Duodenal mucosa (tissue), 2 donors: Measurements from ENCODE around the gene UQCRC1.

ENCODE experiments used
- H3K27ac ChIP-seq: one replicate; pipeline ENCODE4 v1.7.0; 2013; ENCODE audit warnings: low read depth, low read length
- H3K27me3 ChIP-seq, 2 donors: one replicate each; pipeline ENCODE4 v1.7.0; 2013; ENCODE audit warnings: low read length in 2 of 2, control low read depth in 1 of 2; ENCODE audit not compliant: insufficient read depth in 2 of 2, control insufficient read depth in 1 of 2
- H3K36me3 ChIP-seq, 2 donors: one replicate each; pipeline ENCODE4 v1.7.0; 2013; ENCODE audit warnings: low read length in 2 of 2, control low read depth in 1 of 2; ENCODE audit not compliant: insufficient read depth in 2 of 2, control insufficient read depth in 1 of 2
- H3K4me1 ChIP-seq, 2 donors: one replicate each; pipeline ENCODE4 v1.7.0; 2013; ENCODE audit warnings: low read length in 2 of 2, control low read depth in 1 of 2; ENCODE audit not compliant: insufficient read depth in 2 of 2, control insufficient read depth in 1 of 2
- H3K4me3 ChIP-seq, 2 donors: one replicate each; pipeline ENCODE4 v1.7.0; 2013; ENCODE audit warnings: low read length in 2 of 2, low read depth in 1 of 2
- H3K9ac ChIP-seq, 2 donors: one replicate each; pipeline ENCODE4 v1.7.0; 2013; ENCODE audit warnings: low read length in 2 of 2, low read depth in 1 of 2
- H3K9me3 ChIP-seq, 2 donors: one replicate each; pipeline ENCODE4 v1.7.0; 2013; ENCODE audit warnings: low read length in 2 of 2, control low read depth in 1 of 2; ENCODE audit not compliant: control insufficient read depth in 1 of 2

The UQCRC1 gene

GRCh38 chr3:48599509-48600285 lies 9.7 kb downstream of the UQCRC1 start:
- H3K9me3 ChIP-seq: no peaks in the 10 kb centered on the region
- peak overlapping the region in 1 of 2 donors; percentile 10 for H3K9ac ChIP-seq
- H3K36me3 ChIP-seq: peaks cover 51 to 72% of the 10 kb centered on the region in 2 donors
- H3K4me1 ChIP-seq: peaks cover 0 to 31% of the 10 kb centered on the region in 2 donors
- H3K27ac ChIP-seq: no peak overlapping the region
- no peak overlapping the region for H3K4me3 ChIP-seq
- H3K27me3 ChIP-seq: peaks cover 0 to 4% of the 10 kb centered on the region in 2 donors

- peaks cover 0 to 5% of the 10 kb centered on the region in 2 donors for H3K27me3 ChIP-seq
- peak overlapping the region; percentile 23 for H3K27ac ChIP-seq
- peaks cover 45 to 66% of the 10 kb centered on the region in 2 donors for H3K36me3 ChIP-seq
- no peaks in the 10 kb centered on the region for H3K9me3 ChIP-seq
- peak overlapping the region in 1 of 2 donors; percentile 10 for H3K9ac ChIP-seq
- peaks cover 0 to 35% of the 10 kb centered on the region in 2 donors for H3K4me1 ChIP-seq
- H3K4me3 ChIP-seq: no peak overlapping the region
These were observed 10.4 kb downstream of the UQCRC1 start for GRCh38 chr3:48599077-48599501.

DNA sequence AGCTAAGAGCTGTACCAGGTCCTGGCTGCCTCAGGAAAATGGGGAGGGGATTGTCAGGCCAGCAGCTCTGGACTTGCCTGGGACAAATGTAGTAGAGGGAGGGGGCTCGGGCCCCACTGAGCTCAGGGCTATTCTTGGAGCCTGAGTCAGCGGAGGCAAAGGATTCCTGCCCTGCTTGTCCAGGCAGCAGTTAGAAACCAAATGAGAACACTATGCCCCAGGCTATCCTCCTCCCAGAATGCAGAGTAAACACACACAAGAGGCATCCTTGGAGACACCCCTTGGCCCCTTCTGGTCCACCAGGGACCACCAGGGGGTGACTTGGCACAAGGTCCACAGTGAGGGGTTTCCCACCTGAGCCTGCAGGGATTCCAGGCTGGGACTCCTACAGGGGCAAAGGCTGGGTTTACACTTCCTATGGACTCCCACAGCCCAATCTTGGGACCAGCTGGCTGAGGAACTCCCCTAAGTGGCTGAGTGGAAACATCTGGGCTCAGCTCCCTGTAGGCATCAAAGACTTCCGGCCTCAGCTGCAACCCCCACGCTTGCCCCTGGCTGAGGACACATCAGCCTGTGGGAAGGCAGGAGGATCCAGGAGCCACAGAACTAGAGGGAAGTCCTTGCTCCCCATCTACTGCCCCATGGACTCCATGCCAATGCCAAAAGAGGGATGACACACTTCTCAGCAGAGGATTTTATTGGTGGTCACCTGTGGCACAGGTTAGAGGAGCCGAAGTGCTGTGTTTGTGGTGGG lies 10.9 kb downstream of the UQCRC1 start:
- peaks cover 0 to 5% of the 10 kb centered on the region in 2 donors for H3K27me3 ChIP-seq
- no peaks in the 10 kb centered on the region for H3K9me3 ChIP-seq
- no peak overlapping the region for H3K9ac ChIP-seq
- no peak overlapping the region for H3K4me3 ChIP-seq
- peaks cover 0 to 35% of the 10 kb centered on the region in 2 donors for H3K4me1 ChIP-seq
- H3K27ac ChIP-seq: peak overlapping the region; percentile 70
- peaks cover 39 to 60% of the 10 kb centered on the region in 2 donors for H3K36me3 ChIP-seq

- Histone ChIP-seq H3K4me3 (no peak overlapping the region), H3K9ac (no peak overlapping the region), H3K4me1 (peaks cover 0 to 35% of the 10 kb centered on the region in 2 donors), H3K9me3 (no peaks in the 10 kb centered on the region), H3K36me3 (peaks cover 31 to 49% of the 10 kb centered on the region in 2 donors), H3K27ac (peak overlapping the region; percentile 24), H3K27me3 (peaks cover 3 to 5% of the 10 kb centered on the region in 2 donors)
These were observed 12.0 kb downstream of the UQCRC1 start for GRCh38 chr3:48597408-48597800.

DNA sequence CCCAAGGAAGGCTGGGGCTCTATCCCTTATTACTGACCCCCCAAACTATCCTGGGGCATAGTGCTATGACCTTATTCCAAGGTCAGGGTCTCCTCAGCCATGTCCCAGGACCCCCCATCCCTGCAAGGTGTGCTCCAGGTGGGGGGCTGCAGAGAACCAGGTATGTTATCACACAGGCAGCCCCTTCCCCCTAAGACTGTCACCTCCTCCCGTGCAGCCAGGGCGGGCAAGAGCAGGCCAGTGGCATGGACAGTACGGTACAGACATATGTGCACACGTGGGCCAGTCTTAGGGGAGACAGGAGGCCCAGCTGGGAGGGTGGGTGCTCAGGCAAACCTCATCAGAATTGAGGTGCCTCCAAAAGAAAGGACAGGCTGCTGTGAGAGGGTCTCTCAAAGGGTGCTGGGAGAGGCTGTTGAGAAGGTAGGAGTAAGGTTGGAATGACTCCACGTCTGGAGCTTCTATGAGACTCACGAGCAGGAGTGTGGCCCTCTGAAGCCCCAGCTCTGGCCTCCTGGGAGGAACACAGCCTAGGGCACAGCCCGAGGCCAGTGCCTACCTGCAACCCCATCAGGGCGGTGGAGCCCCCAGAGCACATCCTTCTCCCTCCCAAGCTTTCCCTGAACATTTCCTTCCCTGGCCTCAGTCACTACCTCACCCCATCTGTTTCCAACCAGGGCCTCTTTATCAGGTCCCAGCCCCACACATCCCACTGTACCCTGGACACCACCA lies 12.6 kb downstream of the UQCRC1 start:
- H3K9me3 ChIP-seq: no peaks in the 10 kb centered on the region
- H3K4me3 ChIP-seq: no peak overlapping the region
- peaks cover 0 to 35% of the 10 kb centered on the region in 2 donors for H3K4me1 ChIP-seq
- no peak overlapping the region for H3K27ac ChIP-seq
- H3K36me3 ChIP-seq: peaks cover 28 to 44% of the 10 kb centered on the region in 2 donors
- no peak overlapping the region for H3K9ac ChIP-seq
- peaks cover 3 to 5% of the 10 kb centered on the region in 2 donors for H3K27me3 ChIP-seq

DNA sequence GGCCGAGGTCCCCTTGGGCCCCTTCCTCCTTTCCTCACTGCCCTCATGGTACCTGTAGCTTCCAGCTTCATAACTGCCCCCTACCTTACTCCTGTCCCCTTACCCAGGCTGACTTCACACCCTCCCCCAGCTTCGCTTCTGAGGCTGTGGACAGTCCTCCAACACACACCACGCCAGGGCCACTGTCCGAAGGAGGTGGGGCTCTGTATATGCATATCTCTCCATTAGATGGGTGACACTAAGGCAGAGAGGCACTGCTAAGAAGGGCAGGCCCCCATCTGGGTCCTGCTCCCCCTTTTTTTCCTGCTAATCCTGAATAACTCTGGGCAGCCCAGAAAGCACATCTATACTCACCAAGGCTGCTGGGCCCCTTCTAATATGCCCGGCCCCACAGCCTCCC lies 13.3 kb downstream of the UQCRC1 start:
- Histone ChIP-seq H3K27ac (no peak overlapping the region), H3K9ac (no peak overlapping the region), H3K27me3 (peaks cover 3 to 5% of the 10 kb centered on the region in 2 donors), H3K9me3 (no peaks in the 10 kb centered on the region), H3K4me1 (peaks cover 0 to 35% of the 10 kb centered on the region in 2 donors), H3K4me3 (no peak overlapping the region), H3K36me3 (peaks cover 21 to 37% of the 10 kb centered on the region in 2 donors)

GRCh38 chr3:48595526-48596121 lies 13.8 kb downstream of the UQCRC1 start:
- Histone ChIP-seq H3K4me3 (no peak overlapping the region), H3K27ac (no peak overlapping the region), H3K9ac (no peak overlapping the region), H3K36me3 (peaks cover 15 to 32% of the 10 kb centered on the region in 2 donors), H3K9me3 (no peaks in the 10 kb centered on the region), H3K4me1 (peaks cover 0 to 35% of the 10 kb centered on the region in 2 donors), H3K27me3 (peaks cover 3 to 5% of the 10 kb centered on the region in 2 donors)

DNA sequence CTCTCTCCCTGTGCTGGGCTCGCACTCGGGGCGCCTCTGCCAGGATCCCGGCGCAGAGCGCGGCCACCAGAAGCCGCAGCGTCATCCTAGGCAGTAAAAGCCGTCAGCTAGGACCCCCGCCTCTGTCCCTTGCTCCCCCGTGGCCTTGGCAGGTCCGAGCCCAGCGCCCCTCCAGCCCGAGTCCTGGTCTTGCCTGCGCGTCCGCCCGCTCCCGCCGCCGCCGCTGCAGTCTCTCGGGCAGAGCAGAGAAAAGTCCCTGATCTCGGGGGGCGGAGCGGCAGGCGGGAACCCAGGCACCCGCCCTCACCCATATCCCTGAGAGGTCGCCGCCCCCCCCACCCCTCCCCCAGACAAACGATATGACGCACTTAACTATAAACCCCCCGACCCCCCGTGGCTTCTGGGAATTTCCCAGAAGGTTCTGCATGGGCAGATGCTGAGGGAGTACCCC lies 14.3 kb downstream of the UQCRC1 start, which contains the start of gene COL7A1:
Gene COL7A1, minus strand, starts transcription at position 255 of the 451 bp plus-strand sequence. Its CDS starts 170 bp downstream, at position 85.
- Histone ChIP-seq H3K9ac (peak within 1 kb of the TSS in 1 of 2 donors; percentile 10), H3K4me3 (peak within 1 kb of the TSS; percentile 5 to 59), H3K27ac (no peak within 1 kb of the TSS), H3K27me3 (peaks cover 3 to 5% of the 10 kb centered on the region in 2 donors), H3K9me3 (no peaks in the 10 kb centered on the region), H3K4me1 (peaks cover 0 to 35% of the 10 kb centered on the region in 2 donors), H3K36me3 (peaks cover 10 to 27% of the 10 kb centered on the region in 2 donors)

DNA sequence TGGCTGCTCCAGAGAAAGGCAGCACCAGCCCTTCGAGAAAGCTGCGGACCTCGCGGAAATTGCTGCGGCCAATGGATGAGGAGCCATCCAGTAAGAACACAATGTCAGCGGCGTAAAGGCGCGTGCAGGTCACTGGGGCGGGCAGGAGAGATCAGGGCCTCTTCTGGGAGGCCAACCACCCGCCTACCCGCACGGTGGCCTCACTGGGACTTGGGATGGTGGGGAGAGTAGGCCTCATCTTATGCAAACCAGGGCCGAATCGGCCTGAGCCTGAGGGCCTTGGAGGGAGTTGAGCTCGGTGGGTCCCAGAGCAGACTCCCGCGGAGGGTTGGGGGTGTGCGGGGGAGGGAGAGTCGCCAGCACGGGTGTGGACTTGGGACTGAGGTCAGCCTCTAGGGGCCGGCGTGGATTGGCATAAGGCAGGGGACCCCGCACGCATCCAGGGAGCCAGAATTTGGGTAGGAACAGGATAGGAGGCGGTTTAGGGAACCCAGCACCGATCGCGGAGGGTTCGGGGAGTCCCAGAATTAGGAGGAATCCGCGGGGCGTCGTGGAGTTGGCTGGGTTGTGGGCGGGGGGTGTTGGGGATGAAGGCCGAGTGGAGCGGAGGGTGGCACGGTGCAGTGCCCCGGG lies 14.9 kb downstream of the UQCRC1 start:
- peak overlapping the region; percentile 5 to 59 for H3K4me3 ChIP-seq
- no peaks in the 10 kb centered on the region for H3K9me3 ChIP-seq
- peaks cover 0 to 31% of the 10 kb centered on the region in 2 donors for H3K4me1 ChIP-seq
- peak overlapping the region in 1 of 2 donors; percentile 10 for H3K9ac ChIP-seq
- H3K27me3 ChIP-seq: peaks cover 3 to 5% of the 10 kb centered on the region in 2 donors
- H3K36me3 ChIP-seq: peaks cover 4 to 21% of the 10 kb centered on the region in 2 donors
- no peak overlapping the region for H3K27ac ChIP-seq
